ENCODE data around the gene FAM174C. TPM values are rescaled to one million over a fixed set of nuclear protein-coding genes. Genes with fewer than 3 reads are reported as not detected.

The FAM174C gene
- total and polyA plus RNA-seq, 2 of the 8 experiments (the other 6 are each of a cell fraction or from before 2014, with no cell fraction given) = 44.5 to 125 TPM

GRCh38 chr19:1290703-1291651, 15.6 kb downstream of the FAM174C start (continued):
- TF ChIP-seq HDAC2 (IDR thresholded peaks at IDR 0.05; ENCODE audit: borderline replicate concordance in 1 of 2, low read depth in 2 of 2, low read length in 2 of 2) (no peak), ATF2 (IDR thresholded peaks at IDR 0.05; ENCODE audit: low read length) (no peak), JUN (IDR thresholded peaks at IDR 0.05; ENCODE audit: low read depth, low read length) (no peak), TBP (IDR thresholded peaks at IDR 0.05; ENCODE audit: low read depth, low read length) (no peak), TAF7 (optimal IDR thresholded peaks at IDR 0.05; ENCODE audit: borderline replicate concordance, low read depth, low read length) (no peak), E2F6 (IDR thresholded peaks at IDR 0.05) (no peak), EP300 (IDR thresholded peaks at IDR 0.05; ENCODE audit: borderline replicate concordance in 1 of 2, low read depth in 2 of 2, low read length in 2 of 2) (no peak), POU5F1 (IDR thresholded peaks at IDR 0.05; ENCODE audit: low read depth, low read length) (no peak), ASH2L (IDR thresholded peaks at IDR 0.05; ENCODE audit: low read length) (no peak), BRCA1 (IDR thresholded peaks at IDR 0.05; ENCODE audit: low read depth, low read length) (no peak), GTF2F1 (IDR thresholded peaks at IDR 0.05; ENCODE audit: borderline replicate concordance, low read depth, low read length) (no peak), HDAC6 (IDR thresholded peaks at IDR 0.05; ENCODE audit: low read depth, low read length) (no peak)
- TF ChIP-seq, protein P1, sequence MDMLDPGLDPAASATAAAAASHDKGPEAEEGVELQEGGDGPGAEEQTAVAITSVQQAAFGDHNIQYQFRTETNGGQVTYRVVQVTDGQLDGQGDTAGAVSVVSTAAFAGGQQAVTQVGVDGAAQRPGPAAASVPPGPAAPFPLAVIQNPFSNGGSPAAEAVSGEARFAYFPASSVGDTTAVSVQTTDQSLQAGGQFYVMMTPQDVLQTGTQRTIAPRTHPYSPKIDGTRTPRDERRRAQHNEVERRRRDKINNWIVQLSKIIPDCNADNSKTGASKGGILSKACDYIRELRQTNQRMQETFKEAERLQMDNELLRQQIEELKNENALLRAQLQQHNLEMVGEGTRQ (IDR thresholded peaks at IDR 0.05; ENCODE audit: low read length) = no peak

All from H1 (cell line).